T-helper 2 cell (primary cell): Measurements from ENCODE around the gene PKNOX2.

Experiments used
- DNase-seq, 5 experiments: peaks; one replicate each; pipeline versions ENCODE4 v3.0.0 to v3.0.0-alpha.2; 2012 to 2022

Gene PKNOX2

DNA sequence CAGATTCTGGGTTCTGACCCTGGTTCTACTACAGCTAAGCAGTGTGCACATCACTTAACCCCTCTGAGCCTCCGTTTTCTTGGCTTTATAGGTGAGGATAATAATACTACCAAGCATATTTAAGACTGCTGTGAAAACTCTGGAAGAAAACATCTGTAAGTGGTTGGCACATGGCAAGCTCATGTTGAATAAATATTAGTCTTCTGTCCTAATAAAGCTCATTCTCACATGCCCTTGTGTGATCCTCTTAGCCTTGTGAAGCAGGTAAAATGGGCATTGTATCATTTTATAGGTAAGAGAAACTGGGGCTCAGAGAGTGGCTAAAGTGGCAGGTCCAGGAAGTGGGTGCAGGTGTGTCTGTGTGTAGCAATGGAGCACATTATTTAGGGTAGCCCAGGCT lies 8.5 kb downstream of the PKNOX2 start:
- no peak for DNase-seq

DNA sequence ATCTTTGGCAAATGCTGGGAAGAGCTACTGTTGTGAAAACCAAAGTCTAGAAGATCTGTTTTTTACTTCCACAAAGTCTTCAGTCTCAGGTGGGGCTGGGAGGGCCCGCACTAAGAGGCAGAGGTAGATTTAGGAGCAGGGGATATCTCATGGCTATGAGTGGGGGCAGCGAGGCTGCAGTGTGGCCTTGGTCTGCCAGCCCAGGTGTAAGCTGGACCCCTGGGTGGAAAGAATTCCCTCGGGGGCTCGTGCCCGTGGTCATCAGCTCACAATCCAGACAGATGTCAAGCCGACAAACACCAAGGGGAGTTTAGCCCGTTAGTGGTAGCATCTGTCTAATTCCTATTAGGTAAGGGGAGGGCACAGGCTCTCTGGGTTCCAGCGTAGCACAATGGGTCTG lies 9.0 kb downstream of the PKNOX2 start:
- no peak for DNase-seq

DNA sequence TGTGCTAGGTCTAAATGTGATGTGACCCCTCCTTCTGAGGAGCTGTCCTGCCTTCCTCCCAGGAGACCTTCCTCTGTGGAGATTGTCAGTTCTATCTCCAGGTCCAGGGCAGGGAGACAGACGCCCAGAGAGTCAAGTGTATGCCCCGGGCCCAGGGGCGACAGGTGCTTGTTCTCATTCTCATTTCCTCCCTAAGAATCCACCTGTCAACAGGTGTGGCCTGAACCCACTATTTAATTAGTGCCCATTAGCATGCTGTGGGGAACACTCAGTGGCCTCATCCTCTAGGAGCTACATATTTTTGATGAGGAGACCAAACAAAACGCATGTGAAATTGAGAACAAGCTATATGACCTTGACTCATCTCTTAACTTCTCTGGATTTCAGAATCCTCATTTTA lies 9.5 kb downstream of the PKNOX2 start:
- DNase-seq, result no peak

DNA sequence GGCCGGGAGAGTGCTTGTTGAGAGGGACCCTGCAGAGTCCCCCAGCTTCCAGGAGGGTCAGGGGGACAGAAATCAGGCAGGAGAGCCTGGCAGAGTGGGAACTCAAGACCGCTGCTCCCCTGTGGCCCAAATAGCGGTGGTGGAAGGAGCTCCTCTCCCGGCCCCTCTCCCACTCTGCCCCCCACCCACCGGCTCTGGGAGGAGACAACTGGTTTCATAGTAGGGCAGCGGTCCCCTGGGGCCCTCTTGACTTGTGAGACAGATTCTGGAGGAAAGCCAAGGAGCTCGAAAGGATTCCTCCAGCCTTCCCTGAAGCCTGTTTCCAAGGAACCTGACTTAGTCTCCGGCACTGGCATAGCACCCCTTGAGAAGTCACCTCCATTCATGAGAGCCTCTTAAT lies 10.1 kb downstream of the PKNOX2 start:
- DNase-seq, result no peak

DNA sequence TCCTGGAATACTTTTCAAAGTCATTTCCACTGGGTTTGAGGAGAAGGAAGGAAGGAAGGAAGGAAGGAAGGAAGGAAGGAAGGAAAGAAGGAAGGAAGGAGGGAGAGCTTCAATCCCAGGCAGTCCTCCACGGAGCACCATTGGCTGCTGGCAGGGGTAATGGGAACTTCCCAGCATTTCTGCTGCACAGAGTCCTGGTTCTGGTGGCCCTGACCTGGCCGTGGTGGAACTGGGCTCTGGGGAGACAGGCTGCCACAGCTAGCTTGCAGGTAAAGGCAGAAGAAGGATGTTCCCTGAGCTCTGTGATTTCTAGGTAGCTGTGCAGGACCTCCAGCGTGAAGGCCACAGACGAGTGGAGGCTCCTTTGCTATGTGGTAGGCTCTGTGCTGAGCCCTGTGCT lies 10.6 kb downstream of the PKNOX2 start:
- DNase-seq, result no peak

DNA sequence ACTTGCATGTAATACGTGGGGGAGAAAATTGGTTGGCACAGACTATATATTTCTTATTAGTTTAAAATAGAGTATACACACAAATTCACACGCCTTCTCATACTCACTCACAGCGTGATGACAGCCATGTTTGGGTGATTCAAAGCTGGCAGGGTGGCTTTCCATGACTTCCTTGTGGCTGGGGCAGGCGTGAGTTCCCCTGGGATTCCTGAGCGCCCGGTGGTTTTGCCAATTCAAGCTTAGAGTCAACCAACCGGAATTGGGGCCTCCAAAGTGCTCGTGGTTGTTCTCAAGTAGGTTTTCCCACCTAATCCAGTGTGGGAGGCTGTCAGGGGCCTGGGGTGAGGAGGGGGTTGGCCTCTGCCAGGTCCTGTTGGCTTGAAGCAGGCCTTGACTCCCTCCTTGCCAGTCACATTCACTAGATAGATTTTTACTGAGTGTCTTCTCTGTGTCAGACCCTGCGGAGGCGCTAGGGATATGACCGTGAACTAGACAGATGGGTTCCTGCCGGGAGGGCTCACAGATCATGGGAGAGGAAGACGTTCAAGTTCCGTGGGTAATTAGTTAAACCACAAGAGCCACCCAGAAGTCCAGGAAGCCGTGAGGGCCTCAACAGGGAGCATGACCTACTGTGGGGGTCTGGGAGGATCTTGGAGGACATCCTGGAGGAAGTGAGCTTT lies 11.5 kb downstream of the PKNOX2 start:
- no peak for DNase-seq

DNA sequence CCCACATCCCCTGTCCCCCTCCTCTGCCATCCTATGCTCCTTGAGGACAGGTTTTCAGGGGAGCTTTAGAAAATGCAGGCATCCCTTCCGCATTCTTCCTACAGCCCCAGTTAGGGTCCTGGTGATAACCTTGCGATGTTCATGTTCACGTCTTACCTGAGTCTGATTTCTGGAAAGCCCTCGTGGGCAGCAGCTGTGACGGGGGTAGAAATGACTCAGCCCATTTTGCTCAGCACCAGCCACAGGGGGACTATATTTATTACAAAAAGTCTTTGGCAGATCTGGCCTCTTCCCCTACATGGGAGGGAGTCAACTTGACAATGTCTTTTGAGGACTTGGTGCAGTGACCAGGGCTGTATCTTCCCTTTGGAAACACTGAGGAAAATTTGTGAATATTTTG lies 12.3 kb downstream of the PKNOX2 start:
- no peak for DNase-seq

DNA sequence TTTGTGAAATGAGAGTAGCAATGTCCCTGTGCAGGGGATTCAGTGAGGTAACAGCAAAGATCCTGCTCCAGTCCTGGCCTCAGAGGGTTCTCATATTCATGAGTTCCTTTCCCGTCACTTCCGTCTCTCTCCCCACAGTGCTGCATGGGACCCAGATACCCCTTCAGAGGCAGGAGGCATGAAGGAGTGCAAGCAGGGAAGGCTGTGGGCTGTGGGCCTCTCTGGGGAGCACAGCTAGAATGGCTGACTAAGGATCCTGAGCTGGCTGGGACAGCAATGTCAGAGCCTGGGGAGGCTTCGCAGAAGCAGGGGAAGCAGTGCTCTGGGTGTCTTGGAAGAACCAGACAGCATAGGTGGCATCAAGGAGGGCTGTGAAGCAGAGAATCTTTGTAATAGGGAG lies 13.0 kb downstream of the PKNOX2 start:
- DNase-seq, result no peak

DNA sequence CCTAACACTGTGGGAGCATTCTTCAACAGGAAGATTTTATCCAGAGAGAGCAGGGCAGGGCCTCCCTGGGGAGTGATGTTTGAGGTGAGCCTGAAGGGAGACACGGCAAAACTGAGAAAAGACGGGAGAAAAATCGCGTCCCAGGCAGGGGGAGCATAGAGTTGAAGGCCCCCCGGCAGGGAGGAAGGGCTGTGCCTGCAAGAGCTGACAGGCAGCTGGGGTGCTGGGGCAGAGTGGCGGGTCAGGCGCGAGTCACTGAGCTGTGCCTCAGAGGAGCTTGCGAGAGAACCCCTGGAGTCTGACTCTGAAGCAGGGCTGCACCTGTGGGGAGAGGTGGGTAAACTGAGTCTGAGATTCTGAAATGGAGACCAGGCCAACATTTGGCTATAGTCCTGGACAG lies 14.8 kb downstream of the PKNOX2 start:
- DNase-seq, result no peak

DNA sequence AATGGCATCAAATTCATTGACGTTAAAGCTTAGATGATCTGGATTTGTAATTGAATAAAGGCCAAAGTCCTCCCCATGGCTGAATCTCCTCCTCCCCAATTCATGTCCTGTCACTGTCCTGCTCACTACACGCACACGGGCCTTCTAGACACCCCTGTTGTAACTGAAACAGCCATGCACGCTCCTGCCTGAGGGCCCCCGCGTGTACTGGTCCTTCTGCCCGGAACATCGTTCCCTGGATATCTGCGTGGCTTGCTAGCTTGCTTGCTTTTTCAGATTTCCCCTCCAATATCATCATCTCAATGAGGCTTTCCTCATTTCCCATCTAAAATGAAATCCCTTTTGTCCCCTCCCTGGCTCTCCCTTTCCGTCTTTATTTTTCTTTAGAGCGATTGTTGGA lies 15.3 kb downstream of the PKNOX2 start:
- DNase-seq, result no peak

DNA sequence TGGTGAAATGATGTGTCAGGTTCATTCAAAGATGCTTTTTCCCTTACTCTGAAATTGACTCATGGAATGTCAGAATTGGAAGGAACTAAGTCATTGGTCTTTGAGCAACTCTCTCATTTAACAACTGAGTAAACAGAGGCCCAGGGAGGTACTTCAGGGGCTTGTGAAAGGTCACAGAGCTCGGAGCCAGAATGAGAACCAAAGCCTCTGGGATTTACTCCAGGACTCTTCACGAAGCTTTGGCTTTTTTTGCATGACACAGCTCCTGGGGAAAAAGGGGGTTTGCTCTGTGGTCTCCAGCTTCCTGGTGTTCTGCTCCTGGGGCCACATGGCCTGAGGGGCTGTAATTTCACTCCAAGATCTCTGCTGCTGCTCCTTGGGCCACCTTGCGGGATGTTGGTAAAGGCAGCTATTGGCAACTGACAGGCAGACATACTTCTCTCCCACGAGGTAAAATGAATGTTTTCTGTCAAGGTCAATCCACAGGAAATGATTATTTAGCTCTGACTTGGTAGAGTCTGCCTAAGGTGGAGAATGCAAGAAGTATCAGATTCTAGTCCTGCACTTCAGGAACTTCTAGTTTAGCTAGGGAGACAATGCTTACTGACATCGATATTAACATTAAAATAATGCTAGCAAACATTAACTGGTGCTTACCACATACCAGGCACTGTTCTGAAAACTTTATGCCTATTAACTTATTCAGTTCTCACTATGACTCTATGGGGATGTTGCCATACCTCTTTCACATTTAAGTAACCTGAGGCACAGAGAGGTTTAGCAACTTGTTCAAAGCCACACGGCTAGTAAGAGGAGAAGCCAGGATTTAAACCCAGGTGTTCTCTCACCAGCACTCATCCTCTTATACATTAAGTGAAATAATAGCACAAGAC lies 16.1 kb downstream of the PKNOX2 start:
- DNase-seq, result no peak

DNA sequence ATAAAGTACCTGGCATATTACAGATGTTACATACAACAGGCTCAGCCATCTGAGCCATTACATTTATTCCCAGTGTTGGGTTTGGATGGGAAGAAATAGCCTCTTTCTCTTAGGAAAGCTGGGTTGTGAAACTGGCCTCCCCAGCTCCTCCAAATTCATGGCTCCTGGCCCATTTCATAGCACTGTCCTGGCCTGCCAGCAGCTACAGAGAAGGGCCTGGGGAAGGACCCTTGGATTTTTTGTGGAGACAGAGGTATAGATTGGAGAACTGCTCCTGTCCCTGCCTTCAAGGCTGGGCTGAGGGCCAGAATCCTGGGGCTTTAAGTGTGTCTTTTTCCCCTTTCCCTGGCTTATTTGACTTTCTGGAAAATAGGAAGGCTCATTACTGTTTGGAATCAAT lies 18.0 kb downstream of the PKNOX2 start:
- DNase-seq, result no peak

DNA sequence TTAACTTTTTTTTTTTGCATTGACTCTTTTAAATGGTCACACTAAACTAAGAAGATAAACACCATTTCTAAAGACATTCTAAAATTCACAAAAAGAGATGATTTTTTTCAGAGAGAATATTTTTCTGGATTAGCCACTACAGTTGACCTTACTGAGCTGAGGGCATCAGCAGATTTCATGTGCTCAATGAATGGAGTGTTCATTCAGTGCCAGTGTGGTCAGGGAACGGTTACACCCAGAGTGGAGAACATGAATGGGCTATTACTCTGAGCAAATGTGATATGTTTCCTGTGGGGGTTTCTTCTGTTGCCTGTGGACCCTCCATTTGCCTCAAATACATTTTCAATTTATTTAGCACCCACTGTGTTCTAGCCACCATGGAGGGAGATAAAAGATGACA lies 19.1 kb downstream of the PKNOX2 start:
- no peak for DNase-seq

DNA sequence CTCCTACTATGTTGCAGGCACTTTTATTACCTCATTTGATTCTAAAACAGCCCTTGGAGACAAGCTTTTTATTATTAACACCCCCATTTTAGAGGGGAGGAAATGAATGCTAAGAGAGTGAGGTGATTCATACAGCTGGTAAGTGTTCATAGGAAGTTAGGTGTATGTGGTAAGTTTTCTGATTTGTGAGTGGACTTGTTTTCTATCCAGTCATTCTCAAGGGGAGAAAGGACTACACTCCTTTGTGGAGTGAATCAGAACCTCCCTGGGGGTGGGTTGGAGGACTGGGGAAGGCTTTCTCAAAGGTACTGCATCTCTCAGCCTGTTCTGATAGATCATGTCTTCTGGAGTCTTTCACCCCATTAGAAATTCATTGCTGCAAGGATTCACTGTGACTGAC lies 23.5 kb downstream of the PKNOX2 start:
- no peak for DNase-seq

DNA sequence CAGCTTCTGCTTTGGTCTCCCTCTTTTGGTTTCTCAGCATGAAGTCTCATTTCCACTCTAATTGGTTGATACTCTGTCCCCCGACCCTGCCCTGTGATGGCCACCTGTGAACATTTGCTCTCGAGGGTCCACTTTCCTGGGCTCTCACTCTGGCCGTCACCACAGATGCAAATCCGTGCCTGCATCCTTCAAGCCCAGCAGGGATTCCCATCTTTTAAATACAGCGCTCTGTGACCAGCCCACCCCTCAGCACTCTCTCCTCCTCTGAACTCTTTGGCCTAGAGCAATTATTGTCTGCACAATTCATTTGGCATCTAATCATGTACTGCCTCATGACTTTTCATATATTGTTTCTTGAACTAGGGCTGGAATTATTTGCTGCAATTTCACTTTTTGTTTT lies 26.0 kb downstream of the PKNOX2 start:
- DNase-seq, result no peak

DNA sequence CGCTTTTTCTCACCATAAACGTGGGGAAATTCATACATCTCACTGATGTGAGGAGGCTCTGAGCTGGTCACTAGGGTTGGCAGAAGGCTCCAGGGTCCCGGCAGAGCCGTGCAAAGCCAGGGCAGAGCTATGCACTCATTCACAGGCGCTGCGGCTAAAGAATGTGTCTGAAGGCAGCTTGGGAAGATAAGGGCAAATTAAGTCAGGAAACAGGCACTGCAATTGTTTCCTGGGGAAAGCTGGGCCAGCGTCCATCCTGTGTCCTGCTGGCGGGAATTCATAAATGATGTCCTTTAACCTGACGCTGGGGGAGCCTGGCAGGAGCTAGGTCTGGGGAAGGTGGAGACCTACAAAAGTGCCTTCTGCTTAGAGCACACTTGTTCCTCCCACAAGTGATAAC lies 27.6 kb downstream of the PKNOX2 start:
- DNase-seq, result no peak

DNA sequence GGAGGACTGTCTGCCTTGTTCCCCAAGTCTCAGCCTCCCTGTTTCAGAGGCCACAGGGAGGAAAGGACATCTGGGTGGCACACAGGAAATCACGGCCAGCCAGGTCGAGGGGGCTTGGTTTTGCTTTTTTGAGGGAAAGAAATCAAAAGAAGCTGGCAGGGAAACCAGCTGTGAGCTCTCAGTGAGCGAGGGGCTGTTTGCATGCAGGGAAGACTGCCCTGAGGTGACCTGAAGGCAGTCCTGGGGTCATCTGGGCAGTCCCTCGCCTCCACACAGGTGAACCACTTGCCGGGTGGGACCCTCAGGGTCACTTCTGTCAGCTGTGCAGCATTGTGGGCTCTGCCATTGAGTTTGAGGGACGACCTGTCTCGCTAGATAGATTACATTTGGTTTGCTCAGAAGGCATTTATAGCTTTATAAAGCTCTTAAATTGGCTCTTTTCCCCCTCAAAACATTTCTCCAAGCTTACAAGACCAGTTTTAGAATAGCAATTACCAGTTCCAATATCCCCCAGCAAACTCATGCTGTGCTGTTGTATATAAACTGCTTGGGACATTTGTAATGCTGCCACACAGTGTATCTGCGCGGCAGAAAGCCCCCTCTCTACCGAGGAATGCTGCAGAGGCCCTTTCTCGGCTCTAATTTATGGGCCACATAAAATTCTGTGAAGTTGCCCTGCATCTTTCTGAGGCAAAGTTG lies 28.3 kb downstream of the PKNOX2 start:
- DNase-seq, result no peak

DNA sequence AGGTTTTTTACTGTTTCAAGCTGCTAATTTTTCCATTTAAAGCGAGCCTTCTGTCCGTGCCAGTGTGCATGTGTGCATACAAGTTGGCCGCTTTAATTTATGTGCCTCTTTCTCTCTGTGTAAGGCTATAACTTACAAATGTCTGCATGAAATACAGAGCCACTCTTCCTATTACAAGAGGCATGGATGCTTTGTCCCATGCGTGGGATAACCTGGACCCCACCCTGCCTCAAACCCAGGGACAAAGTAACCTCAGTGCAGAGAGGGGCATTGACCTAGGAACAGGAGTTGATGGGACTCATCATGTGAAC lies 28.8 kb downstream of the PKNOX2 start:
- DNase-seq, result no peak

DNA sequence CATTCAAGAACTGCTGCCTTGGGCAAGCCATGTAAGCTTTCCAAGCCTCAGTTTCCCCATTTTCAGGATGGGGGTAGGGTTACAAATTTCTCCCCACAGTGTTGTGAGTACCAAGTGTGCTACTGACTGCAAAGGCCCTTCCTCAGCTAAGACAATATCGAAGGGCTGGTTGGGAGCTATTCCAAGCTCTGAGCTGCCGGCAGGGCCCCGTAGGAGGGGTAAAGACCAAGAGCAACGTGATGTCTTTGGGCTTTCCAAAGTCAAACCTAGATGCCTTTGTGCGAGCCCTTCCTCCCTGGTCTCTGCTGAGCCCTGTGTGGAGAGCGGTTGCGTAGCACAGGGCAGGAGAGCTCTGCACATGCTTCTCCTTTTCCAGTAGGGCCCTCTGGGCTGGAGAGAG lies 29.3 kb downstream of the PKNOX2 start:
- no peak for DNase-seq

DNA sequence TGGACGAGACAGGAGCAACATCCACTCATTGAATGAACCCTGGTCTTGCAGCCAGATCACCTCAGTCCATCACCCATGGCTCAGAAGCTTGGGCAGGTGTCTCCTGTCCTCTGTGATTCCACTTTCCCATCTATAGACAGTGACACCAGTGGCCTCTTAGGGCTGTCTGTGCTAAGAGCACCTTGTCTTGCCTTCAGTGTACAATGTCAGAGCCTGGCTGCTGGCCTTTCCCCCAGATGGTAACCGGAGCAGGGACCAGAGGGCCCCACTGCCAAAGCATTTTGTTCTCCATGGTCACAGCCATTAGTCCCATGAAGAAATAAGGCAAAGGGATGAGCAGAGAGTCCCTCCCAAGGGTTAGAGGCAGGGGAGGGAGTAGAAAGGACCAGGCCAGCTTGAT lies 35.4 kb downstream of the PKNOX2 start:
- DNase-seq, result no peak

DNA sequence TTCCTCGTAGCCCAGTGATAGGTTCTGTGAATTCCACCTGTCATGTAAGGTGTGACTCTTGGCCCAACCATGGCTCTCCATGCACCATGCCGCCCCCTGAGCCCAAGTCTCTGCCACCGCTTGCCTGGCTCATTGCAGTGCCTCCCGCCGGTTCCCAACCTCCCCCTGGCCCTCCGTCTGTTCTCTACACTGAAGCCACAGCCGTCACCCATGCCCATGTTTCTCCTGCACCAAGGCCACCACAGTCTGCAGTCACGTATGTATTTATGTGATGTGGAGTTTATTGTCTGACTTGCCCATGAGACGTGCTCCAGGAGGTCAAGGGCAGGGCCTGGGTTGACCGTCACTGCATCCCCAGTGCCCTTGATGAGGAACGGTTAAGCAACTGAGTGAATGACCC lies 35.9 kb downstream of the PKNOX2 start:
- DNase-seq, result no peak

DNA sequence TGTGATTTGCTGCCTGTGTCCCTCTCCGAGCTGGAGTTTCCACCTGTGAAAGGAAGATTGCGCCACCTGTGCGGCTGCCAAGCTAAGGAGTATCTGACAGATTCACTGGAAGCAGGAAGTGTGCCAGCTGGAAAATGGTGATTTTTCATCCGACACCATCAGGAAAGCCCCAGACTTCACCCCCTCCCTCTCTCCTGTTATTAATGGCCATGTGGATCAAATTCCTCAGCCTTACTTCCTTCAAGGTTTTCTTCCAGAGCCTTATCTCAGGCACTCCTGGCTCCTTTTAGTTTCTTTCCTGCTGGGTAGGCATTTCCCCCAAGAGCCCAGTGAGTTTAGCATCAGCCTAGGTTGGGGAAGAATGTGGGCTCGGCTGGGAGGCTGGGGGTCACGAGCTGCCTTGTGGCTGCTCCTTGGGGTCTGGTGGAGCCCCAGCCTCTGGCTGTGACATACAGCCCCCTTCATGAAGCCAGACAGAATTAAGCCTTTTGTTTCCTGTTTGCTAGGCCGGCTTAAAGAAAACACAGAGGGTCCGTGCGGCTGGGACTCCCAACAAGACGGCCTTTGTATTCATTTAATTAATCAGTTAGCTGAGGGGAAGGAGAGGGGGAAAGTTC lies 37.1 kb downstream of the PKNOX2 start:
- no peak for DNase-seq

DNA sequence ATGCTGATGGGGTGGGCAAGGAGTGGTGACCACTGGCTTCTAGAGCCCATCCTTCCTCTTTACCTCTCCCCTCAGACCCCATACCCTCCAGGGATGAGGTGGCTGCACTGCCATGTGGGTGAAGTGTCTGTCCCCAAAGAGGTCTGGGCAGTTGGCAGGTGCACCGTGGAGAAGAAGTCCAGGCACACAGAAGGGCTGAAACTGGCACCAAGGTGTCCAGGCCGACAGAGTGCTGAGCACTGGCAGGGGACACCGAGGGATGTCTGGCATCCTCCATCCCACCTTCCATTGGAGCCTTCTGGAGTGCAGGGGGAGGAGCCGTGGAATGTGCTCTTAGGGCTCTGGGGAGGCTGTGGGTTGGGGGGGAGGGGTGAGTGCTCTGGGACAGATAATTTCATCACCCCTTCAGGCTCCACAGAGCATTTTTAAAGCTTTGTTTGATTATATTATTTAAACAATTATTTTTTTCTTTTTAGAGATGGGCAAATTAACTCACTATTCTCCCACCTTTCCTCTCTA lies 37.9 kb downstream of the PKNOX2 start:
- DNase-seq, result no peak
